Neuronal stem cell (in vitro differentiated cells): Measurements from ENCODE around the gene GORASP2.
A peak's percentile ranks its signal among the peaks of the same experiment; 100 is the strongest.

Experiments
- DNase-seq: peaks from one replicate; pipeline ENCODE4 v3.0.0-alpha.2; 2013; ENCODE audit warnings: low spot score
- H2AFZ ChIP-seq: one replicate; pipeline ENCODE4 v1.6.1; 2013; ENCODE audit warnings: mild to moderate bottlenecking, low read length, inconsistent platforms
- H2AK5ac ChIP-seq: 2 replicates; pipeline ENCODE4 v1.6.1; 2013; ENCODE audit warnings: low read depth, mild to moderate bottlenecking, inconsistent platforms, low read length, moderate library complexity, mixed read lengths
- H2BK120ac ChIP-seq: 2 replicates; pipeline ENCODE4 v1.6.1; 2013; ENCODE audit warnings: low read depth, mild to moderate bottlenecking, inconsistent platforms, low read length, moderate library complexity, mixed read lengths
- H2BK12ac ChIP-seq: one replicate; pipeline ENCODE4 v1.6.1; 2013; ENCODE audit warnings: low read length, inconsistent platforms
- H2BK15ac ChIP-seq: 2 replicates; pipeline ENCODE4 v1.6.1; 2013; ENCODE audit warnings: mild to moderate bottlenecking, low read length, inconsistent platforms, mixed read lengths
- H2BK5ac ChIP-seq: one replicate; pipeline ENCODE4 v1.6.1; 2013; ENCODE audit warnings: inconsistent platforms, mild to moderate bottlenecking, low read length, moderate library complexity
- H3K14ac ChIP-seq: one replicate; pipeline ENCODE4 v1.6.1; 2013; ENCODE audit warnings: low read length, inconsistent platforms
- H3K18ac ChIP-seq: 2 replicates; pipeline ENCODE4 v1.6.1; 2013; ENCODE audit warnings: low read length, inconsistent platforms
- H3K23ac ChIP-seq: 2 replicates; pipeline ENCODE4 v1.6.1; 2013; ENCODE audit warnings: low read depth, mild to moderate bottlenecking, mixed read lengths, low read length, inconsistent platforms; ENCODE audit not compliant: poor library complexity
- H3K27ac ChIP-seq: replicated peaks from 3 replicates; pipeline ENCODE4 v1.5.1; 2013; ENCODE audit warnings: low read length, inconsistent platforms
- H3K27me3 ChIP-seq, 3 experiments: 2 replicates each; pipeline ENCODE4 v1.6.1; 2013; ENCODE audit warnings: low read length in 3 of 3, mild to moderate bottlenecking in 2 of 3, inconsistent platforms in 1 of 3, low read depth in 1 of 3, mixed read lengths in 1 of 3, moderate library complexity in 1 of 3; ENCODE audit not compliant: control insufficient read depth in 3 of 3, insufficient read depth in 3 of 3
- H3K36me3 ChIP-seq, 2 donors: replicated peaks in 1 of 2; 2 replicates each; pipeline ENCODE4 v1.6.1; 2013; ENCODE audit warnings: low read length in 2 of 2; ENCODE audit not compliant: control insufficient read depth in 2 of 2, insufficient read depth in 2 of 2
- H3K4ac ChIP-seq: 2 replicates; pipeline ENCODE4 v1.6.1; 2013; ENCODE audit warnings: inconsistent platforms, mild to moderate bottlenecking, low read length, moderate library complexity
- H3K4me1 ChIP-seq, 2 donors: 1 replicate in 1 of 2; 2 replicates in 1 of 2; pipeline ENCODE4 v1.6.1; 2013; ENCODE audit warnings: low read length in 2 of 2, low read depth in 1 of 2; ENCODE audit not compliant: control insufficient read depth in 2 of 2, insufficient read depth in 1 of 2
- H3K4me2 ChIP-seq: one replicate; pipeline ENCODE4 v1.6.1; 2013; ENCODE audit warnings: mild to moderate bottlenecking, low read length, inconsistent platforms; ENCODE audit not compliant: insufficient read depth, poor library complexity, severe bottlenecking
- H3K4me3 ChIP-seq, 2 donors: 2 replicates each; pipeline ENCODE4 v1.5.1; 2013; ENCODE audit warnings: low read length in 2 of 2, mild to moderate bottlenecking in 2 of 2, inconsistent platforms in 1 of 2, moderate library complexity in 1 of 2
- H3K79me1 ChIP-seq: one replicate; pipeline ENCODE4 v1.6.1; 2013; ENCODE audit warnings: low read depth, mild to moderate bottlenecking, inconsistent platforms, low read length, moderate library complexity
- H3K9ac ChIP-seq: one replicate; pipeline ENCODE4 v1.6.1; 2013; ENCODE audit warnings: mild to moderate bottlenecking, low read depth, low read length, inconsistent platforms; ENCODE audit not compliant: poor library complexity
- H3K9me3 ChIP-seq, 2 donors: replicated peaks in 1 of 2; 2 replicates each; pipeline versions ENCODE3 to v1.6.1; 2013; ENCODE audit warnings: low read length in 2 of 2, mild to moderate bottlenecking in 2 of 2, inconsistent platforms in 1 of 2, low read depth in 1 of 2, mixed read lengths in 1 of 2, moderate library complexity in 1 of 2; ENCODE audit not compliant: control insufficient read depth in 2 of 2, insufficient read depth in 1 of 2
- H4K8ac ChIP-seq: one replicate; pipeline ENCODE4 v1.6.1; 2013; ENCODE audit warnings: low read depth, mild to moderate bottlenecking, inconsistent platforms, low read length, moderate library complexity
- H4K91ac ChIP-seq: one replicate; pipeline ENCODE4 v1.6.1; 2013; ENCODE audit warnings: low read length, low read depth, mild to moderate bottlenecking, inconsistent platforms; ENCODE audit not compliant: poor library complexity
- WGBS, 2 donors: extraction: QIAGEN DNeasy Blood & Tissue Kit; methylation state at CpG; one replicate each; pipeline ENCODE4 v1.1.7; 2013; ENCODE audit warnings: missing lambda C conversion rate in 2 of 2, mixed read lengths in 1 of 2; ENCODE audit not compliant: insufficient read length in 2 of 2, insufficient replicate concordance in 1 of 2; ENCODE audit errors: extremely low coverage in 2 of 2; 5-methylcytosine and 5-hydroxymethylcytosine counted together

Gene GORASP2

GRCh38 chr2:171009386-171009785 lies 80.3 kb downstream of the GORASP2 start:
- H3K4me2 ChIP-seq, result no peak overlapping the region
- no peak overlapping the region for H2BK120ac ChIP-seq
- H3K9me3 ChIP-seq, result peaks cover 0 to 6% of the 10 kb centered on the region in 2 donors
- H3K27ac ChIP-seq, result peak overlapping the region; percentile 19
- no peaks in the 10 kb centered on the region for H3K27me3 ChIP-seq
- H4K91ac ChIP-seq, result no peak overlapping the region
- H2BK5ac ChIP-seq, result no peak overlapping the region
- H3K18ac ChIP-seq, result no peak overlapping the region
- no peak overlapping the region for H2BK12ac ChIP-seq
- H2AFZ ChIP-seq, result no peak overlapping the region
- no peak overlapping the region for H3K4me3 ChIP-seq
- no peak for DNase-seq
- no peak overlapping the region for H2AK5ac ChIP-seq
- no CpG with 5 or more reads among the region's 4 CpGs for WGBS, 2 donors
- no peak overlapping the region for H4K8ac ChIP-seq
- peaks cover 5 to 98% of the 10 kb centered on the region in 2 donors for H3K36me3 ChIP-seq
- H3K79me1 ChIP-seq, result no peaks in the 10 kb centered on the region
- no peak overlapping the region for H3K4ac ChIP-seq
- H3K9ac ChIP-seq, result no peak overlapping the region
- H2BK15ac ChIP-seq, result no peak overlapping the region
- H3K23ac ChIP-seq, result no peak overlapping the region
- no peak overlapping the region for H3K14ac ChIP-seq
- no peaks in the 10 kb centered on the region for H3K4me1 ChIP-seq

GRCh38 chr2:171013851-171014250 lies 84.8 kb downstream of the GORASP2 start:
- Histone ChIP-seq H3K9me3 (peaks cover 0 to 6% of the 10 kb centered on the region in 2 donors), H4K8ac (no peak overlapping the region), H2BK12ac (no peak overlapping the region), H3K27me3 (no peaks in the 10 kb centered on the region), H2AK5ac (no peak overlapping the region), H3K27ac (no peak overlapping the region), H2BK5ac (no peak overlapping the region), H3K23ac (no peak overlapping the region), H3K4me2 (no peak overlapping the region), H3K4ac (no peak overlapping the region), H3K4me3 (no peak overlapping the region), H2BK120ac (no peak overlapping the region), H2BK15ac (no peak overlapping the region), H3K79me1 (no peaks in the 10 kb centered on the region), H3K18ac (no peak overlapping the region), H4K91ac (no peak overlapping the region), H3K14ac (no peak overlapping the region), H3K4me1 (no peaks in the 10 kb centered on the region), H2AFZ (no peak overlapping the region), H3K36me3 (peaks cover 7 to 81% of the 10 kb centered on the region in 2 donors), H3K9ac (no peak overlapping the region)
- no peak for DNase-seq
- no CpG with 5 or more reads among the region's 1 CpG for WGBS, 2 donors

GRCh38 chr2:171016125-171016524 lies 87.1 kb downstream of the GORASP2 start:
- no peak for DNase-seq
- no peak overlapping the region for H3K4me3 ChIP-seq
- WGBS, 2 donors, result no CpG with 5 or more reads among the region's 9 CpGs
- no peak overlapping the region for H3K4ac ChIP-seq
- peaks cover 0 to 5% of the 10 kb centered on the region in 2 donors for H3K9me3 ChIP-seq
- H3K23ac ChIP-seq, result no peak overlapping the region
- no peak overlapping the region for H2AFZ ChIP-seq
- peaks cover 5 to 75% of the 10 kb centered on the region in 2 donors for H3K36me3 ChIP-seq
- H3K9ac ChIP-seq, result no peak overlapping the region
- no peak overlapping the region for H3K18ac ChIP-seq
- no peak overlapping the region for H2AK5ac ChIP-seq
- no peak overlapping the region for H2BK5ac ChIP-seq
- H3K27me3 ChIP-seq, result no peaks in the 10 kb centered on the region
- H3K4me1 ChIP-seq, result no peaks in the 10 kb centered on the region
- no peak overlapping the region for H4K91ac ChIP-seq
- H3K4me2 ChIP-seq, result no peak overlapping the region
- no peaks in the 10 kb centered on the region for H3K79me1 ChIP-seq
- H3K27ac ChIP-seq, result no peak overlapping the region
- H2BK12ac ChIP-seq, result no peak overlapping the region
- H2BK15ac ChIP-seq, result no peak overlapping the region
- H3K14ac ChIP-seq, result no peak overlapping the region
- H2BK120ac ChIP-seq, result no peak overlapping the region
- H4K8ac ChIP-seq, result no peak overlapping the region
